ENCODE measurements around the gene STK11. TPM values are rescaled to one million over a fixed set of nuclear protein-coding genes. Genes with fewer than 3 reads are reported as not detected.

STK11 gene
- polyA plus RNA-seq, 1 donor from 2014 or later, result 51.6 TPM

DNA sequence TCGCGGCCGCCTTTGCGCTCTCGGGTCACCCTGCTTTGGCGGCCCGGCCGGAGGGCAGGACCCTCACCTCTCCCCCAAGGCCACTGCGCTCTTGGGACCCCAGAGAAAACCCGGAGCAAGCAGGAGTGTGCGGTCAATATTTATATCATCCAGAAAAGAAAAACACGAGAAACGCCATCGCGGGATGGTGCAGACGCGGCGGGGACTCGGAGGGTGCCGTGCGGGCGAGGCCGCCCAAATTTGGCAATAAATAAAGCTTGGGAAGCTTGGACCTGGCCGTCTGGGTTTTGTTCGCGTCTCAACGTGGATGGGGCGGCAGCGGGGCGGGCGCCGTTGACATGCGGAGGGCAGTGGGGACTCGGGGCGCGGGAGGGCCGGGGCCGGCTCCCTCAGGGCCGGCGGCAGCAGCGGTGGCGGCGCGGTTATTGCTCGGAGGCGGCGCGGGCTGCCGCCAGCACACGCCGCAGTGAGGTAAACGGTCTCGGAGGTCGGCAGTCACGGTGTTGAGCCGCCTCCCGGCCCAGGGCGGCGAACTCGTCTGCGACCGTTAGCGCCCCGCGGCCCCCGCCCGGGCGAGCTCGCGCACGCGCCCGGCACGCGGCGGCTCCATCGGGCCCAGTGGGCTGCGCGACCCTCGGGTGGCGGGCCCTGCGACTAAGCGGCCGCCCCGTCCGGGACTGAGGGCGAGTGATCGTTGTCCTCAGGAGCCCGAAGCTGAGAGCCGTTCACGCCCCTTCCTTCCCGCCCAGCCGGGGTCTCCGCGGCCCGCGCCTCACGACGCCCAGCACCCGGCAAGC lies 22.8 kb downstream of the STK11 start:
- Histone ChIP-seq H3K27me3 (ENCODE audit: insufficient read depth, low read depth, low read length) (no peaks in the 10 kb centered on the region), H3K79me2 (replicated peaks; ENCODE audit: insufficient read depth, low read length) (no peaks in the 10 kb centered on the region), H3K9me3 (ENCODE audit: low read length) (no peaks in the 10 kb centered on the region), H3K9ac (ENCODE audit: low read length) (no peak overlapping the region), H3K4me2 (ENCODE audit: low read length) (no peak overlapping the region), H2AFZ (ENCODE audit: low read depth, low read length) (no peak overlapping the region), H3K9me2 (ENCODE audit: insufficient read depth, low read length) (no peaks in the 10 kb centered on the region), H3F3A (ENCODE audit: insufficient read depth, low read length, poor library complexity, severe bottlenecking) (no peaks in the 10 kb centered on the region), H3K4me3 (ENCODE audit: low read length) (no peak overlapping the region), H4K20me1 (ENCODE audit: insufficient read depth) (no peaks in the 10 kb centered on the region), H3K27ac (ENCODE audit: low read length) (no peak overlapping the region), H3K36me3 (ENCODE audit: insufficient read depth, low read length) (no peaks in the 10 kb centered on the region)
- no peak for TF ChIP-seq TAF1 (IDR thresholded peaks at IDR 0.05; ENCODE audit: low read depth)
- TF ChIP-seq, protein P1, sequence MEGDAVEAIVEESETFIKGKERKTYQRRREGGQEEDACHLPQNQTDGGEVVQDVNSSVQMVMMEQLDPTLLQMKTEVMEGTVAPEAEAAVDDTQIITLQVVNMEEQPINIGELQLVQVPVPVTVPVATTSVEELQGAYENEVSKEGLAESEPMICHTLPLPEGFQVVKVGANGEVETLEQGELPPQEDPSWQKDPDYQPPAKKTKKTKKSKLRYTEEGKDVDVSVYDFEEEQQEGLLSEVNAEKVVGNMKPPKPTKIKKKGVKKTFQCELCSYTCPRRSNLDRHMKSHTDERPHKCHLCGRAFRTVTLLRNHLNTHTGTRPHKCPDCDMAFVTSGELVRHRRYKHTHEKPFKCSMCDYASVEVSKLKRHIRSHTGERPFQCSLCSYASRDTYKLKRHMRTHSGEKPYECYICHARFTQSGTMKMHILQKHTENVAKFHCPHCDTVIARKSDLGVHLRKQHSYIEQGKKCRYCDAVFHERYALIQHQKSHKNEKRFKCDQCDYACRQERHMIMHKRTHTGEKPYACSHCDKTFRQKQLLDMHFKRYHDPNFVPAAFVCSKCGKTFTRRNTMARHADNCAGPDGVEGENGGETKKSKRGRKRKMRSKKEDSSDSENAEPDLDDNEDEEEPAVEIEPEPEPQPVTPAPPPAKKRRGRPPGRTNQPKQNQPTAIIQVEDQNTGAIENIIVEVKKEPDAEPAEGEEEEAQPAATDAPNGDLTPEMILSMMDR (IDR thresholded peaks at IDR 0.05; ENCODE audit: poor library complexity, severe bottlenecking), result no peak
- no peak for TF ChIP-seq RAD21 (conservative IDR thresholded peaks at IDR 0.05)
- TF ChIP-seq MXI1 (conservative IDR thresholded peaks at IDR 0.05; ENCODE audit: poor library complexity, severe bottlenecking), result no peak
- no peak for TF ChIP-seq EP300 (conservative IDR thresholded peaks at IDR 0.05; ENCODE audit: poor library complexity, severe bottlenecking)
- no peak for TF ChIP-seq POLR2AphosphoS5 (IDR thresholded peaks at IDR 0.05)
- no peak for TF ChIP-seq SMC3 (conservative IDR thresholded peaks at IDR 0.05; ENCODE audit: poor library complexity)
- TF ChIP-seq EZH2 (IDR thresholded peaks at IDR 0.05; ENCODE audit: borderline replicate concordance, insufficient read depth, low read length, poor library complexity, severe bottlenecking), result no peak
- TF ChIP-seq, protein P2, sequence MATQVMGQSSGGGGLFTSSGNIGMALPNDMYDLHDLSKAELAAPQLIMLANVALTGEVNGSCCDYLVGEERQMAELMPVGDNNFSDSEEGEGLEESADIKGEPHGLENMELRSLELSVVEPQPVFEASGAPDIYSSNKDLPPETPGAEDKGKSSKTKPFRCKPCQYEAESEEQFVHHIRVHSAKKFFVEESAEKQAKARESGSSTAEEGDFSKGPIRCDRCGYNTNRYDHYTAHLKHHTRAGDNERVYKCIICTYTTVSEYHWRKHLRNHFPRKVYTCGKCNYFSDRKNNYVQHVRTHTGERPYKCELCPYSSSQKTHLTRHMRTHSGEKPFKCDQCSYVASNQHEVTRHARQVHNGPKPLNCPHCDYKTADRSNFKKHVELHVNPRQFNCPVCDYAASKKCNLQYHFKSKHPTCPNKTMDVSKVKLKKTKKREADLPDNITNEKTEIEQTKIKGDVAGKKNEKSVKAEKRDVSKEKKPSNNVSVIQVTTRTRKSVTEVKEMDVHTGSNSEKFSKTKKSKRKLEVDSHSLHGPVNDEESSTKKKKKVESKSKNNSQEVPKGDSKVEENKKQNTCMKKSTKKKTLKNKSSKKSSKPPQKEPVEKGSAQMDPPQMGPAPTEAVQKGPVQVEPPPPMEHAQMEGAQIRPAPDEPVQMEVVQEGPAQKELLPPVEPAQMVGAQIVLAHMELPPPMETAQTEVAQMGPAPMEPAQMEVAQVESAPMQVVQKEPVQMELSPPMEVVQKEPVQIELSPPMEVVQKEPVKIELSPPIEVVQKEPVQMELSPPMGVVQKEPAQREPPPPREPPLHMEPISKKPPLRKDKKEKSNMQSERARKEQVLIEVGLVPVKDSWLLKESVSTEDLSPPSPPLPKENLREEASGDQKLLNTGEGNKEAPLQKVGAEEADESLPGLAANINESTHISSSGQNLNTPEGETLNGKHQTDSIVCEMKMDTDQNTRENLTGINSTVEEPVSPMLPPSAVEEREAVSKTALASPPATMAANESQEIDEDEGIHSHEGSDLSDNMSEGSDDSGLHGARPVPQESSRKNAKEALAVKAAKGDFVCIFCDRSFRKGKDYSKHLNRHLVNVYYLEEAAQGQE (IDR thresholded peaks at IDR 0.05; ENCODE audit: borderline replicate concordance), result no peak

DNA sequence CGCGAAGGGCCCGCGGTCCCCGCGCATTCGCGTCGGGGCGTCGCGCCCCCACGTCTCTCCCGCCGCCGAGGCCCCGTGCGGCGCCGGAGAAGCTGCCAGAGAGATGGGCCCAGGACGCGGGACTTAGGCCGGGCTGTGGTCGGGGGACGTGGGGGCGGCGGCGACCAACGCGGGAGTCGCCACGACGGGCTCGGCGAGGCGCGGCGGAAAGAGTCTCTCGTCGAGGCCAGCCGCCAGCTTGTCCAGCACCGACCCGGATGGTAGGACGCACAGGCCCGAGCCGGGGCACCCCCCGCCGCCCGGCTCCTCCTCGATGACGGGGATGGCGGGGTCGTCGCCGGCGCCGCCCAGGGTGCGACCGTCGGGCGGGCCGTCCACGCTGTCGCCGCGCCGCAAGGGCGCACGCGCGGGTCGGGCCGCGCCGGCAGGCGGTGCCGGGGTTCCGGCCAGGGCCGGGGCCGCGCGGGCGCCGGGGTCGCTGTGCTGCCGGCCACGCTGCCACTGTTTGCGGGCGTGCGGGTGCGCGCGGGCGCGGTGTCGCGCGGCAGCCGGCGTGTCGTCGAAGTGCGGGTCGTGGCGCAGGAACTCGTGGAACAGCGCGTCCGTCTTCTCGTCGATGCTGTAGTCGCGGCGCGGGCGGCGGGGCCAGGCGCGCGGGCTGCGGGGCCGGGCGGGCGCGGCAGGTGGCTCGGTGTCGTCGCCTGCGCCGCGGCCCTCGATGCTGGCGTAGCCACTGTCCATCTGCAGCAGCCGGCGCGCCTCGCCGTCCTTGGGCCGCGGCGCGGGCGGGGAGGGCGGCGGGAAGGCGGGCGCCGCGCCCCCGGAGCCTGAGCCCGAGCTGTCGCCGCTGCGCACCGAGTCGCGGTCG lies 23.7 kb downstream of the STK11 start:
- Histone ChIP-seq H3K79me2 (replicated peaks; ENCODE audit: insufficient read depth, low read length) (no peaks in the 10 kb centered on the region), H3K36me3 (ENCODE audit: insufficient read depth, low read length) (no peaks in the 10 kb centered on the region), H4K20me1 (ENCODE audit: insufficient read depth) (no peaks in the 10 kb centered on the region), H3K27me3 (ENCODE audit: insufficient read depth, low read depth, low read length) (no peaks in the 10 kb centered on the region), H3K9me2 (ENCODE audit: insufficient read depth, low read length) (no peaks in the 10 kb centered on the region), H3K4me3 (ENCODE audit: low read length) (no peak overlapping the region), H3K4me2 (ENCODE audit: low read length) (no peak overlapping the region), H2AFZ (ENCODE audit: low read depth, low read length) (no peak overlapping the region), H3K27ac (ENCODE audit: low read length) (no peak overlapping the region), H3F3A (ENCODE audit: insufficient read depth, low read length, poor library complexity, severe bottlenecking) (no peaks in the 10 kb centered on the region), H3K9ac (ENCODE audit: low read length) (no peak overlapping the region), H3K9me3 (ENCODE audit: low read length) (no peaks in the 10 kb centered on the region)
- TF ChIP-seq SMC3 (conservative IDR thresholded peaks at IDR 0.05; ENCODE audit: poor library complexity) (no peak), POLR2AphosphoS5 (IDR thresholded peaks at IDR 0.05) (no peak), RAD21 (conservative IDR thresholded peaks at IDR 0.05) (no peak), EP300 (conservative IDR thresholded peaks at IDR 0.05; ENCODE audit: poor library complexity, severe bottlenecking) (no peak), EZH2 (IDR thresholded peaks at IDR 0.05; ENCODE audit: borderline replicate concordance, insufficient read depth, low read length, poor library complexity, severe bottlenecking) (no peak), TAF1 (IDR thresholded peaks at IDR 0.05; ENCODE audit: low read depth) (no peak), MXI1 (conservative IDR thresholded peaks at IDR 0.05; ENCODE audit: poor library complexity, severe bottlenecking) (no peak)
- TF ChIP-seq, protein P2 (IDR thresholded peaks at IDR 0.05; ENCODE audit: borderline replicate concordance), result no peak
- TF ChIP-seq, protein P1 (IDR thresholded peaks at IDR 0.05; ENCODE audit: poor library complexity, severe bottlenecking), result no peak

All from neural cell (in vitro differentiated cells).